Thymus (tissue), 14 donors: ENCODE measurements around the gene ZMYND10. TPM values are rescaled to one million over a fixed set of nuclear protein-coding genes. Genes with fewer than 3 reads are reported as not detected.

Experiments used
- DNase-seq, 9 donors: peaks; one replicate each; pipeline ENCODE4 v3.0.0-alpha.2; 2013; ENCODE audit warnings: low spot score in 9 of 9, low read depth in 6 of 9, missing footprints in 1 of 9
- H3K27ac ChIP-seq, 2 donors: one replicate each; pipeline ENCODE4 v1.5.1; 2013; ENCODE audit warnings: control low read depth in 1 of 2, low read depth in 1 of 2, low read length in 1 of 2, mild to moderate bottlenecking in 1 of 2, moderate library complexity in 1 of 2
- H3K27me3 ChIP-seq, 2 donors: one replicate each; pipeline ENCODE4 v1.5.1; 2013; ENCODE audit warnings: low read length in 1 of 2; ENCODE audit not compliant: control insufficient read depth in 2 of 2, insufficient read depth in 1 of 2
- H3K36me3 ChIP-seq, 2 donors: one replicate each; pipeline ENCODE4 v1.5.1; 2013; ENCODE audit warnings: low read length in 1 of 2, mild to moderate bottlenecking in 1 of 2, moderate library complexity in 1 of 2; ENCODE audit not compliant: control insufficient read depth in 2 of 2, insufficient read depth in 2 of 2
- H3K4me1 ChIP-seq, 2 donors: one replicate each; pipeline ENCODE4 v1.5.1; 2013; ENCODE audit warnings: low read length in 2 of 2; ENCODE audit not compliant: control insufficient read depth in 2 of 2, insufficient read depth in 2 of 2
- H3K4me3 ChIP-seq, 2 donors: one replicate each; pipeline ENCODE4 v1.5.1; 2013; ENCODE audit warnings: low read length in 2 of 2, control low read depth in 1 of 2, mild to moderate bottlenecking in 1 of 2
- H3K9me3 ChIP-seq, 2 donors: one replicate each; pipeline ENCODE4 v1.5.1; 2013; ENCODE audit warnings: low read length in 1 of 2, mild to moderate bottlenecking in 1 of 2; ENCODE audit not compliant: control insufficient read depth in 2 of 2, insufficient read depth in 1 of 2
- WGBS: extraction: QIAGEN DNeasy Blood & Tissue Kit; methylation state at CpG from one replicate; pipeline ENCODE4 v1.1.7; 2013; 5-methylcytosine and 5-hydroxymethylcytosine counted together
- long read RNA-seq, 10 donors: transcript quantifications; one replicate each; lab custom pipeline, GENCODE V29; 2026
- polyA plus RNA-seq: library from polyadenylated mRNA; stranded (reverse); fragments of 200-250 nt; gene quantifications from one replicate; pipeline ENCODE4 v1.2.3, GENCODE V29; 2013
- total RNA-seq: library from RNA; stranded (reverse); fragments of 120-200 nt; gene quantifications from one replicate; pipeline ENCODE4 v1.2.4, GENCODE V29; 2013
- donor health status: healthy.

The ZMYND10 gene
- total RNA-seq (0.66 TPM), polyA plus RNA-seq (5.5 TPM)
- long read RNA-seq, donor 1: 0 reads
- long read RNA-seq, donor 2: 0 reads
- long read RNA-seq, donor 3: 0 reads
- long read RNA-seq, donor 4: 0 reads
- long read RNA-seq, donor 5: 0 reads
- long read RNA-seq, donor 6: 0 reads
- long read RNA-seq, donor 7: 0 reads
- long read RNA-seq, donor 8: 0 reads
- long read RNA-seq, donor 9: 0 reads
- long read RNA-seq, donor 10: 0 reads

GRCh38 chr3:50345586-50346234 lies at the start of gene ZMYND10:
ZMYND10 (minus strand) TSS chr3:50345732; CDS start chr3:50345579, 153 bp downstream.
- Histone ChIP-seq H3K27me3 (peaks cover 0 to 12% of the 10 kb centered on the region in 2 donors), H3K4me1 (peaks cover 17 to 45% of the 10 kb centered on the region in 2 donors), H3K36me3 (peaks cover 14 to 16% of the 10 kb centered on the region in 2 donors), H3K4me3 (peak within 1 kb of the TSS; percentile 9 to 24), H3K27ac (no peak within 1 kb of the TSS), H3K9me3 (peaks cover 0 to 4% of the 10 kb centered on the region in 2 donors)
- peak in 3 of 9 donors; percentile 53 to 76 (median 69) for DNase-seq
- WGBS: 10% methylated on average over 45 of the region's 45 CpGs

- Histone ChIP-seq H3K4me3 (no peak overlapping the region), H3K4me1 (no peaks in the 10 kb centered on the region)
- 93% methylated on average over 5 of the region's 5 CpGs for WGBS
These were observed 47.5 kb upstream of the ZMYND10 start for GRCh38 chr3:50393061-50393460.

GRCh38 chr3:50392101-50392715 lies 46.7 kb upstream of the ZMYND10 start:
- no peak for DNase-seq
- Histone ChIP-seq H3K27me3 (no peaks in the 10 kb centered on the region), H3K36me3 (no peaks in the 10 kb centered on the region), H3K9me3 (no peaks in the 10 kb centered on the region), H3K4me3 (no peak overlapping the region), H3K27ac (no peak overlapping the region), H3K4me1 (no peaks in the 10 kb centered on the region)
- WGBS: 86% methylated on average over 5 of the region's 5 CpGs

More at GRCh38 chr3:50393061-50393460, 47.5 kb upstream of the ZMYND10 start:
- Histone ChIP-seq H3K36me3 (no peaks in the 10 kb centered on the region), H3K9me3 (no peaks in the 10 kb centered on the region), H3K27me3 (no peaks in the 10 kb centered on the region), H3K27ac (no peak overlapping the region)
- no peak for DNase-seq

GRCh38 chr3:50390508-50391224 lies 45.1 kb upstream of the ZMYND10 start:
- Histone ChIP-seq H3K4me1 (no peaks in the 10 kb centered on the region), H3K9me3 (no peaks in the 10 kb centered on the region), H3K27me3 (no peaks in the 10 kb centered on the region), H3K27ac (peak overlapping the region in 1 of 2 donors; percentile 49), H3K36me3 (no peaks in the 10 kb centered on the region), H3K4me3 (no peak overlapping the region)
- no peak for DNase-seq
- 95% methylated on average over 12 of the region's 12 CpGs for WGBS

GRCh38 chr3:50389414-50389767 lies 43.9 kb upstream of the ZMYND10 start:
- WGBS: 95% methylated on average over 6 of the region's 6 CpGs
- Histone ChIP-seq H3K4me3 (no peak overlapping the region), H3K4me1 (no peaks in the 10 kb centered on the region), H3K9me3 (no peaks in the 10 kb centered on the region), H3K36me3 (no peaks in the 10 kb centered on the region), H3K27me3 (no peaks in the 10 kb centered on the region), H3K27ac (no peak overlapping the region)
- no peak for DNase-seq

GRCh38 chr3:50388720-50389413 lies 43.3 kb upstream of the ZMYND10 start:
- 91% methylated on average over 22 of the region's 22 CpGs for WGBS
- H3K27me3 ChIP-seq: no peaks in the 10 kb centered on the region
- H3K9me3 ChIP-seq: no peaks in the 10 kb centered on the region
- H3K36me3 ChIP-seq: no peaks in the 10 kb centered on the region
- DNase-seq: no peak
- H3K4me1 ChIP-seq: no peaks in the 10 kb centered on the region
- H3K4me3 ChIP-seq: no peak overlapping the region
- H3K27ac ChIP-seq: no peak overlapping the region

- Histone ChIP-seq H3K4me3 (no peak overlapping the region), H3K27me3 (no peaks in the 10 kb centered on the region), H3K36me3 (no peaks in the 10 kb centered on the region), H3K27ac (no peak overlapping the region), H3K9me3 (no peaks in the 10 kb centered on the region), H3K4me1 (no peaks in the 10 kb centered on the region)
- no peak for DNase-seq
- WGBS: 89% methylated on average over 25 of the region's 25 CpGs
These were observed 42.6 kb upstream of the ZMYND10 start for GRCh38 chr3:50388016-50388719.

GRCh38 chr3:50385754-50386153 lies 40.2 kb upstream of the ZMYND10 start:
- no peaks in the 10 kb centered on the region for H3K36me3 ChIP-seq
- peaks cover 0 to 3% of the 10 kb centered on the region in 2 donors for H3K9me3 ChIP-seq
- DNase-seq: no peak
- WGBS: 64% methylated on average over 13 of the region's 13 CpGs
- H3K27ac ChIP-seq: no peak overlapping the region
- peaks cover 0 to 2% of the 10 kb centered on the region in 2 donors for H3K4me1 ChIP-seq
- H3K27me3 ChIP-seq: no peaks in the 10 kb centered on the region
- H3K4me3 ChIP-seq: no peak overlapping the region
